Astrocyte of the spinal cord (primary cell): ENCODE data around the gene MFAP1.
A peak's percentile ranks its signal among the peaks of the same experiment; 100 is the strongest.
"Not testable (repeated sequence)": the region's sequence is repeated elsewhere in the genome, so short reads cannot be mapped to it uniquely, and the experiment has no call there.

Experiments used
- DNase-seq: peaks from one replicate; pipeline ENCODE4 v3.0.0; 2011; ENCODE audit warnings: low read depth, low spot score
- H3K4me3 ChIP-seq: 2 replicates; pipeline ENCODE4 v1.5.1; 2011; ENCODE audit warnings: low read depth, mild to moderate bottlenecking, low read length, moderate library complexity
- CTCF ChIP-seq: IDR thresholded peaks from 2 replicates; pipeline ENCODE4 v1.5.1; 2012; ENCODE audit warnings: low read depth, mild to moderate bottlenecking, low read length, inconsistent platforms
- in situ Hi-C: cut with HindIII; loops from 2 replicates; pipeline ENCODE4 v1.10.0; 2017; ENCODE audit warnings: low sequenced_read_pairs

The MFAP1 gene

GRCh38 chr15:43824302-43825246 is at the start of gene MFAP1:
Gene MFAP1 (minus strand): TSS chr15:43824690. CDS start chr15:43824569, 121 bp downstream.
- DNase-seq, result peak; percentile 97
- in situ Hi-C loops, result no loop called here
- no peak for TF ChIP-seq CTCF
- H3K4me3 ChIP-seq, result peak within 1 kb of the TSS; percentile 77

GRCh38 chr15:43873651-43874050 is 49.2 kb upstream of the MFAP1 start:
- no peak for DNase-seq
- no peak for TF ChIP-seq CTCF
- no peak overlapping the region for H3K4me3 ChIP-seq
- in situ Hi-C loops, result no loop called here

- TF ChIP-seq CTCF, result peak; percentile 72
- DNase-seq, result peak; percentile 79
- in situ Hi-C loops, result no loop called here
- no peak overlapping the region for H3K4me3 ChIP-seq
Measured at GRCh38 chr15:43872416-43873020, 48.0 kb upstream of the MFAP1 start.

- no peak overlapping the region for H3K4me3 ChIP-seq
- no peak for TF ChIP-seq CTCF
- in situ Hi-C loops, result no loop called here
- no peak for DNase-seq
Measured at GRCh38 chr15:43871835-43872234, 47.3 kb upstream of the MFAP1 start.

- H3K4me3 ChIP-seq, result no peak overlapping the region
- in situ Hi-C loops, result no loop called here
- no peak for DNase-seq
- TF ChIP-seq CTCF, result no peak
Measured at GRCh38 chr15:43868406-43868805, 43.9 kb upstream of the MFAP1 start.

GRCh38 chr15:43867096-43867495 is 42.6 kb upstream of the MFAP1 start:
- no peak overlapping the region for H3K4me3 ChIP-seq
- in situ Hi-C loops, result no loop called here
- no peak for DNase-seq
- no peak for TF ChIP-seq CTCF

GRCh38 chr15:43866636-43867035 is 42.1 kb upstream of the MFAP1 start:
- H3K4me3 ChIP-seq, DNase-seq, in situ Hi-C loops: not testable (repeated sequence)
